Natural killer cell (primary cell): ENCODE results near the gene ARSK. TPM values are rescaled to one million over a fixed set of nuclear protein-coding genes. Genes with fewer than 3 reads are reported as not detected.

Source experiments
- ATAC-seq, 3 donors: fragments of 150-1000 bp in 2 of 3; fragments of 200-7000 bp in 1 of 3; cut with Tn5 transposase; 1 replicate in 1 of 3; 2 replicates in 2 of 3; pipeline ENCODE4 v1.10.0; 2021; ENCODE audit warnings: mild to moderate bottlenecking in 2 of 3, moderate library complexity in 2 of 3
- DNase-seq, 2 donors: peaks; one replicate each; pipeline versions ENCODE4 v3.0.0 to v3.0.0-alpha.2; 2013 to 2021; ENCODE audit warnings: mixed read lengths in 1 of 2
- H3K27ac ChIP-seq: one replicate; pipeline ENCODE4 v1.5.1; 2013; ENCODE audit warnings: mild to moderate bottlenecking, low read length
- H3K27me3 ChIP-seq: one replicate; pipeline ENCODE4 v1.6.1; 2013; ENCODE audit warnings: low read length; ENCODE audit not compliant: control insufficient read depth, insufficient read depth
- H3K36me3 ChIP-seq: one replicate; pipeline ENCODE4 v1.6.1; 2013; ENCODE audit warnings: low read length; ENCODE audit not compliant: control insufficient read depth, insufficient read depth
- H3K4me1 ChIP-seq: one replicate; pipeline ENCODE4 v1.6.1; 2013; ENCODE audit warnings: low read length; ENCODE audit not compliant: control insufficient read depth, insufficient read depth
- H3K4me3 ChIP-seq: one replicate; pipeline ENCODE4 v1.5.1; 2013; ENCODE audit warnings: low read length
- H3K9me3 ChIP-seq: one replicate; pipeline ENCODE4 v1.6.1; 2013; ENCODE audit warnings: low read length; ENCODE audit not compliant: control insufficient read depth, insufficient read depth
- H3K27ac Mint-ChIP-seq, 2 donors: one replicate each; pipeline ENCODE4 v1.8.0; 2022; ENCODE audit warnings: mild to moderate bottlenecking in 2 of 2, mixed read lengths in 2 of 2, moderate library complexity in 1 of 2
- H3K27me3 Mint-ChIP-seq, 2 donors: one replicate each; pipeline ENCODE4 v1.8.0; 2022; ENCODE audit warnings: low read depth in 2 of 2, mixed read lengths in 2 of 2
- H3K36me3 Mint-ChIP-seq: one replicate; pipeline ENCODE4 v1.8.0; 2022; ENCODE audit warnings: mixed read lengths
- H3K4me1 Mint-ChIP-seq, 2 donors: one replicate each; pipeline ENCODE4 v1.8.0; 2022; ENCODE audit warnings: mixed read lengths in 2 of 2
- H3K4me3 Mint-ChIP-seq: one replicate; pipeline ENCODE4 v1.8.0; 2022; ENCODE audit warnings: mild to moderate bottlenecking, moderate library complexity, mixed read lengths
- H3K9me3 Mint-ChIP-seq, 2 donors: one replicate each; pipeline ENCODE4 v1.8.0; 2022; ENCODE audit warnings: mixed read lengths in 2 of 2
- CTCF ChIP-seq: fragments of 200-600 bp; IDR thresholded peaks from one replicate; pipeline ENCODE4 v1.8.0; 2022; ENCODE audit warnings: antibody characterized with exemption
- WGBS: methylation state at CpG from one replicate; pipeline ENCODE4 v1.1.7; 2013; ENCODE audit warnings: missing lambda C conversion rate; ENCODE audit not compliant: insufficient coverage; 5-methylcytosine and 5-hydroxymethylcytosine counted together
- intact Hi-C: fragments of 100-400 bp; cut with micrococcal nuclease; formaldehyde crosslinking; loops from one replicate; pipeline ENCODE4 v1.14.2; 2022
- total RNA-seq, 4 donors: library from RNA; stranded (reverse); fragments of 120-200 nt in 1 of 4; gene quantifications; one replicate each; pipeline versions ENCODE4 v1.2.3 to v1.2.4, GENCODE V29; 2013 to 2022

The ARSK gene
- total RNA-seq, 3 donors from 2014 or later (not counting 1 experiment from before 2014, with no cell fraction given): 2.8 to 5.8 (median 3.5) TPM

GRCh38 chr5:95638632-95639031, 83.7 kb downstream of the ARSK start:
- 60% methylated on average over 3 of the region's 3 CpGs for WGBS
- no peaks in the 10 kb centered on the region for H3K9me3 Mint-ChIP-seq
- H3K27ac Mint-ChIP-seq: no peak overlapping the region
- ATAC-seq (no peak), DNase-seq (no peak)
- H3K4me1 Mint-ChIP-seq: no peaks in the 10 kb centered on the region
- Histone ChIP-seq H3K27me3 (no peaks in the 10 kb centered on the region), H3K27ac (no peak overlapping the region), H3K4me1 (no peaks in the 10 kb centered on the region), H3K9me3 (no peaks in the 10 kb centered on the region), H3K36me3 (no peaks in the 10 kb centered on the region), H3K4me3 (no peak overlapping the region)
- H3K36me3 Mint-ChIP-seq: no peaks in the 10 kb centered on the region
- peaks cover 8 to 10% of the 10 kb centered on the region in 2 donors for H3K27me3 Mint-ChIP-seq
- intact Hi-C loops: no loop called here
- no peak overlapping the region for H3K4me3 Mint-ChIP-seq
- no peak for TF ChIP-seq CTCF

- no peak overlapping the region for H3K27ac Mint-ChIP-seq
- no peak for TF ChIP-seq CTCF
- peaks cover 9% of the 10 kb centered on the region for H3K4me1 ChIP-seq
- H3K27ac ChIP-seq: no peak overlapping the region
- 88% methylated on average over 5 of the region's 5 CpGs for WGBS
- no peaks in the 10 kb centered on the region for H3K36me3 Mint-ChIP-seq
- ATAC-seq: no peak
- peaks cover 8 to 12% of the 10 kb centered on the region in 2 donors for H3K4me1 Mint-ChIP-seq
- no peak for DNase-seq
- no peaks in the 10 kb centered on the region for H3K36me3 ChIP-seq
- no peaks in the 10 kb centered on the region for H3K9me3 Mint-ChIP-seq
- no peaks in the 10 kb centered on the region for H3K9me3 ChIP-seq
- no peak overlapping the region for H3K4me3 ChIP-seq
- intact Hi-C loops: loop anchor here (5.0 kb wide), 2 partner anchors 206 to 321 kb away; partner anchors contain the start of gene ELL2
- no peak overlapping the region for H3K4me3 Mint-ChIP-seq
- H3K27me3 Mint-ChIP-seq: peaks cover 6 to 10% of the 10 kb centered on the region in 2 donors
- no peaks in the 10 kb centered on the region for H3K27me3 ChIP-seq
Observed at GRCh38 chr5:95641741-95642220, 86.9 kb downstream of the ARSK start.

- H3K36me3 ChIP-seq: no peaks in the 10 kb centered on the region
- H3K27me3 ChIP-seq: no peaks in the 10 kb centered on the region
- intact Hi-C loops: loop anchor here (5.0 kb wide), 2 partner anchors 204 to 319 kb away; partner anchors contain the start of gene ELL2
- 98% methylated on average over 7 of the region's 7 CpGs for WGBS
- no peak overlapping the region for H3K4me3 ChIP-seq
- H3K27ac ChIP-seq: no peak overlapping the region
- DNase-seq (no peak), ATAC-seq (no peak)
- Mint-ChIP-seq H3K27ac (no peak overlapping the region), H3K27me3 (peaks cover 6 to 7% of the 10 kb centered on the region in 2 donors), H3K4me3 (no peak overlapping the region), H3K36me3 (no peaks in the 10 kb centered on the region), H3K4me1 (peaks cover 8 to 16% of the 10 kb centered on the region in 2 donors), H3K9me3 (no peaks in the 10 kb centered on the region)
- no peak for TF ChIP-seq CTCF
- no peaks in the 10 kb centered on the region for H3K9me3 ChIP-seq
- peaks cover 15% of the 10 kb centered on the region for H3K4me1 ChIP-seq
Observed at GRCh38 chr5:95643152-95643551, 88.3 kb downstream of the ARSK start.
